ENCODE measurements around the gene SBK3. TPM values are rescaled to one million over a fixed set of nuclear protein-coding genes. Genes with fewer than 3 reads are reported as not detected.

SBK3 gene
- total RNA-seq, 2 experiments from 2014 or later = not detected

- no peak for DNase-seq
- POLR2A ChIA-PET = no interaction called here
- CTCF ChIA-PET = interaction anchor here (0.9 kb wide), 1 partner anchor 42 kb away, joined by 3 read pairs; no protein-coding TSS in a partner anchor
- Mint-ChIP-seq H3K27me3 (peaks cover 20% of the 10 kb centered on the region), H3K27ac (no peak overlapping the region), H3K4me1 (ENCODE audit: low read depth) (no peaks in the 10 kb centered on the region), H3K4me3 (no peak overlapping the region), H3K9me3 (no peaks in the 10 kb centered on the region), H3K36me3 (no peaks in the 10 kb centered on the region)
- intact Hi-C loops (cut with micrococcal nuclease) = no loop called here
Observed at GRCh38 chr19:55546011-55546410, 668 bp upstream of the SBK3 start.

GRCh38 chr19:55544776-55545439 lies 435 bp downstream of the SBK3 start:
- H3K9me3 Mint-ChIP-seq = no peaks in the 10 kb centered on the region
- no peak overlapping the region for H3K27ac Mint-ChIP-seq
- intact Hi-C loops (cut with micrococcal nuclease) = no loop called here
- H3K27me3 Mint-ChIP-seq = peaks cover 20% of the 10 kb centered on the region
- H3K4me3 Mint-ChIP-seq = no peak overlapping the region
- CTCF ChIA-PET = no interaction called here
- no peaks in the 10 kb centered on the region for H3K36me3 Mint-ChIP-seq
- H3K4me1 Mint-ChIP-seq (ENCODE audit: low read depth) = no peaks in the 10 kb centered on the region
- POLR2A ChIA-PET = no interaction called here
- DNase-seq = no peak

GRCh38 chr19:55544014-55544413 lies 1.3 kb downstream of the SBK3 start:
- Mint-ChIP-seq H3K9me3 (no peaks in the 10 kb centered on the region), H3K4me3 (no peak overlapping the region)

GRCh38 chr19:55543567-55543966 lies 1.8 kb downstream of the SBK3 start:
- intact Hi-C loops (cut with micrococcal nuclease) = no loop called here
- Mint-ChIP-seq H3K4me1 (ENCODE audit: low read depth) (no peaks in the 10 kb centered on the region), H3K9me3 (no peaks in the 10 kb centered on the region), H3K27me3 (peaks cover 19% of the 10 kb centered on the region), H3K36me3 (no peaks in the 10 kb centered on the region), H3K27ac (no peak overlapping the region), H3K4me3 (no peak overlapping the region)
- ChIA-PET POLR2A (no interaction called here), CTCF (no interaction called here)
- no peak for DNase-seq

More at GRCh38 chr19:55544014-55544413, 1.3 kb downstream of the SBK3 start:
- intact Hi-C loops (cut with micrococcal nuclease) = no loop called here
- ChIA-PET CTCF (no interaction called here), POLR2A (no interaction called here)
- Mint-ChIP-seq H3K27ac (no peak overlapping the region), H3K27me3 (peaks cover 19% of the 10 kb centered on the region), H3K36me3 (no peaks in the 10 kb centered on the region), H3K4me1 (ENCODE audit: low read depth) (no peaks in the 10 kb centered on the region)
- no peak for DNase-seq

- ChIA-PET CTCF (no interaction called here), POLR2A (no interaction called here)
- H3K9me3 Mint-ChIP-seq = no peaks in the 10 kb centered on the region
- H3K36me3 Mint-ChIP-seq = no peaks in the 10 kb centered on the region
- H3K27me3 Mint-ChIP-seq = peaks cover 14% of the 10 kb centered on the region
- intact Hi-C loops (cut with micrococcal nuclease) = no loop called here
- no peak for DNase-seq
- no peak overlapping the region for H3K4me3 Mint-ChIP-seq
- no peaks in the 10 kb centered on the region for H3K4me1 Mint-ChIP-seq (ENCODE audit: low read depth)
- H3K27ac Mint-ChIP-seq = no peak overlapping the region
Observed at GRCh38 chr19:55542292-55542855, 3.0 kb downstream of the SBK3 start.

GRCh38 chr19:55541091-55541490 lies 4.3 kb downstream of the SBK3 start:
- Mint-ChIP-seq H3K9me3 (no peaks in the 10 kb centered on the region), H3K27me3 (peaks cover 12% of the 10 kb centered on the region), H3K4me3 (no peak overlapping the region), H3K36me3 (no peaks in the 10 kb centered on the region), H3K27ac (no peak overlapping the region), H3K4me1 (ENCODE audit: low read depth) (no peaks in the 10 kb centered on the region)
- CTCF ChIA-PET = no interaction called here
- no peak for DNase-seq
- intact Hi-C loops (cut with micrococcal nuclease) = no loop called here
- POLR2A ChIA-PET = no interaction called here

GRCh38 chr19:55540619-55541018 lies 4.7 kb downstream of the SBK3 start:
- H3K9me3 Mint-ChIP-seq = no peaks in the 10 kb centered on the region
- no peaks in the 10 kb centered on the region for H3K36me3 Mint-ChIP-seq
- peaks cover 8% of the 10 kb centered on the region for H3K27me3 Mint-ChIP-seq
- CTCF ChIA-PET = no interaction called here
- H3K4me3 Mint-ChIP-seq = no peak overlapping the region
- no peaks in the 10 kb centered on the region for H3K4me1 Mint-ChIP-seq (ENCODE audit: low read depth)
- H3K27ac Mint-ChIP-seq = no peak overlapping the region
- intact Hi-C loops (cut with micrococcal nuclease) = no loop called here
- DNase-seq = no peak
- POLR2A ChIA-PET = no interaction called here

- ChIA-PET CTCF (interaction anchor here (0.6 kb wide), 1 partner anchor 78 kb away, joined by 4 read pairs; no protein-coding TSS in a partner anchor), POLR2A (no interaction called here)
- no peaks in the 10 kb centered on the region for H3K36me3 Mint-ChIP-seq
- H3K27ac Mint-ChIP-seq = no peak overlapping the region
- H3K4me1 Mint-ChIP-seq (ENCODE audit: low read depth) = no peaks in the 10 kb centered on the region
- no peak for DNase-seq
- intact Hi-C loops (cut with micrococcal nuclease) = no loop called here
- H3K4me3 Mint-ChIP-seq = peak overlapping the region; percentile 6
- no peaks in the 10 kb centered on the region for H3K9me3 Mint-ChIP-seq
- H3K27me3 Mint-ChIP-seq = peaks cover 3% of the 10 kb centered on the region
Observed at GRCh38 chr19:55539090-55539984, 6.0 kb downstream of the SBK3 start.

- H3K9me3 Mint-ChIP-seq = no peaks in the 10 kb centered on the region
- no peak for DNase-seq
- CTCF ChIA-PET = interaction anchor here (0.6 kb wide), 1 partner anchor 636 kb away, joined by 3 read pairs; no protein-coding TSS in a partner anchor
- intact Hi-C loops (cut with micrococcal nuclease) = no loop called here
- POLR2A ChIA-PET = no interaction called here
- H3K4me3 Mint-ChIP-seq = no peak overlapping the region
- no peak overlapping the region for H3K27ac Mint-ChIP-seq
- H3K27me3 Mint-ChIP-seq = no peaks in the 10 kb centered on the region
- no peaks in the 10 kb centered on the region for H3K36me3 Mint-ChIP-seq
- no peaks in the 10 kb centered on the region for H3K4me1 Mint-ChIP-seq (ENCODE audit: low read depth)
Observed at GRCh38 chr19:55538132-55538531, 7.2 kb downstream of the SBK3 start.

- CTCF ChIA-PET = no interaction called here
- H3K27ac Mint-ChIP-seq = no peak overlapping the region
- no peaks in the 10 kb centered on the region for H3K4me1 Mint-ChIP-seq (ENCODE audit: low read depth)
- POLR2A ChIA-PET = no interaction called here
- H3K4me3 Mint-ChIP-seq = no peak overlapping the region
- no peaks in the 10 kb centered on the region for H3K36me3 Mint-ChIP-seq
- H3K9me3 Mint-ChIP-seq = no peaks in the 10 kb centered on the region
- DNase-seq = no peak
- intact Hi-C loops (cut with micrococcal nuclease) = no loop called here
- no peaks in the 10 kb centered on the region for H3K27me3 Mint-ChIP-seq
Observed at GRCh38 chr19:55537741-55538111, 7.6 kb downstream of the SBK3 start.

- DNase-seq = no peak
- no peaks in the 10 kb centered on the region for H3K36me3 Mint-ChIP-seq
- intact Hi-C loops (cut with micrococcal nuclease) = no loop called here
- no peaks in the 10 kb centered on the region for H3K9me3 Mint-ChIP-seq
- H3K27me3 Mint-ChIP-seq = no peaks in the 10 kb centered on the region
- POLR2A ChIA-PET = no interaction called here
- H3K4me1 Mint-ChIP-seq (ENCODE audit: low read depth) = no peaks in the 10 kb centered on the region
- CTCF ChIA-PET = no interaction called here
- no peak within 1 kb of the TSS for H3K4me3 Mint-ChIP-seq
- no peak within 1 kb of the TSS for H3K27ac Mint-ChIP-seq
Observed at GRCh38 chr19:55536951-55537740, 8.2 kb downstream of the SBK3 start, which contains the start of gene SBK2. SBK2 (minus strand) TSS chr19:55537133; CDS start chr19:55536294, 839 bp downstream.

GRCh38 chr19:55536366-55536765 lies 9.0 kb downstream of the SBK3 start:
- ChIA-PET CTCF (no interaction called here), POLR2A (no interaction called here)
- DNase-seq = no peak
- Mint-ChIP-seq H3K36me3 (no peaks in the 10 kb centered on the region), H3K27me3 (no peaks in the 10 kb centered on the region), H3K4me3 (no peak overlapping the region), H3K27ac (no peak overlapping the region), H3K4me1 (ENCODE audit: low read depth) (no peaks in the 10 kb centered on the region), H3K9me3 (no peaks in the 10 kb centered on the region)
- intact Hi-C loops (cut with micrococcal nuclease) = no loop called here
